GM04504 (cell line): ENCODE data around the gene DEDD2.
"Not testable (repeated sequence)": the region's sequence is repeated elsewhere in the genome, so short reads cannot be mapped to it uniquely, and the experiment has no call there.

Source experiments
- DNase-seq: peaks from one replicate; pipeline ENCODE4 v3.0.0-alpha.2; 2012; ENCODE audit warnings: low read depth

DEDD2 gene, protein sequence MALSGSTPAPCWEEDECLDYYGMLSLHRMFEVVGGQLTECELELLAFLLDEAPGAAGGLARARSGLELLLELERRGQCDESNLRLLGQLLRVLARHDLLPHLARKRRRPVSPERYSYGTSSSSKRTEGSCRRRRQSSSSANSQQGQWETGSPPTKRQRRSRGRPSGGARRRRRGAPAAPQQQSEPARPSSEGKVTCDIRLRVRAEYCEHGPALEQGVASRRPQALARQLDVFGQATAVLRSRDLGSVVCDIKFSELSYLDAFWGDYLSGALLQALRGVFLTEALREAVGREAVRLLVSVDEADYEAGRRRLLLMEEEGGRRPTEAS

DNA sequence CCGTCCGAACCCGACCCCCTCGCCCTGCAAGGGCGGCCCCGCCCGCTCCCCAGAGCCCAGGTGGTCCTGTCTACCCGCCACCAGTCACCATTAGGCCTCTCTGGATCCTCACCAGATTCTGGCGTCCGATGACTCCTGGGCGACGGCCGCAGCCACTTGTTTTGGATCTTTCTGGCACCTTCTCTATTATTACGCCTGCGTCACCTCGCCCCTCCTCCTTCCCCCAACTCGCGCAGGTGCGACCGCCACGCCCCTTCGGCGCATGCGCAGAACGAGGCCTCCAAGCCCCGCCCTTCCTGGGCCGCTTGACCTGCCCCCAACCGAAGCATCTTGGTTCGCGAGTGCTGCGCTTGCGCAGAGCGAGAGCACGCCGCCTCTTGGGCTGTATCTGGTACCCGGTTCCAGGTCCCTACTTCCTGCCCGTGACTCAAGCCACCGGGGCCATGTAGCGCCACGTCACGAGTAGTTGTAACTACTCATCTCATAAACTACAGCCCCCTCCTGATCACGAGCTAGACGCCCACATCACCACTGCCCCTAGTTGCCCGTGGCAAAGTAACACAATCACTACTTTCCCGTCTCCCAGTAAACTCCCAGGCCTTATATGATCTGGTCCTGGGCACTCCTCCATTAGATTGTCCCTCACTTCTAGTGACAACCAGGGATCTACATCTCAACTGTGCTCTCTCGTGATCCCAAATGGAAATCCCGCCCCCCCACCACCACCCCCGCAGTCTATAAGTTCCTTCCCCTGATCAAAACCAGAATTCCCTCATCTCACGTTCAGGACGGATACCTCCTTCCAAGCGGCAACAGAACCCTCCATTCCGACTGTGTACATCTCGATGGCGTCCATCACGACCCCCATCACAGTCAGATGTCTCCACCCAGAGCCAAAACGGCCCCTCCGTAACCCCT is at the start of gene DEDD2:
DEDD2 (minus strand) TSS at position 158 of the 918 bp plus-strand sequence. CDS start 670 bp downstream, outside the sequence.
- DNase-seq, result peak; percentile 96

DNA sequence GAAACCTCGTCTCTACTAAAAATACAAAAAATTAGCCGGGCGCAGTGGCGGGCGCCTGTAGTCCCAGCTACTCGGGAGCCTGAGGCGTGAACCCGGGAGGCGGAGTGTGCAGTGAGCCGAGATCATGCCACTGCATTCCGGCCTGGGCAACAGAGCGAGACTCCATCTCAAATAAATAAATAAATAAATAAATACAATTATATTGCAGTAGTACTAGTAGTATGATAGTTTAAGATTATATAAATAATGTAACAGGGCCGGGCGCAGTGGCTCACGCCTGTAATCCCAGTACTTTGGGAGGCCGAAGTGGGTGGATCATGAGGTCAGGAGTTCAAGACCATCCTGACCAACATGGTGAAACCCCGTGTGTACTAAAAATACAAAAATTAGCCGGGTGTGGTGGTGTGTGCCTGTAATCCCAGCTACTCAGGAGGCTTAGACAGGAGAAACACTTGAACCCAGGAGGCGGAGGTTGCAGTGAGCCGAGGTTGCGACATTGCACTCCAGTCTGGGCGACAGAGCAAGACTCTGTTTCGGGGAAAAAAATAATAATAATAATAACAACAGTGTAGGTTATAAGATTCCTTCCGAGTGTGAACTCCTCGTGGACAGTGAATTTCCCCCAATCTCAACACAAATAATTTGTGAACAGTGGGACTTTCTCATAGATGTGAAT is 49.6 kb upstream of the DEDD2 start:
- not testable (repeated sequence) for DNase-seq

DNA sequence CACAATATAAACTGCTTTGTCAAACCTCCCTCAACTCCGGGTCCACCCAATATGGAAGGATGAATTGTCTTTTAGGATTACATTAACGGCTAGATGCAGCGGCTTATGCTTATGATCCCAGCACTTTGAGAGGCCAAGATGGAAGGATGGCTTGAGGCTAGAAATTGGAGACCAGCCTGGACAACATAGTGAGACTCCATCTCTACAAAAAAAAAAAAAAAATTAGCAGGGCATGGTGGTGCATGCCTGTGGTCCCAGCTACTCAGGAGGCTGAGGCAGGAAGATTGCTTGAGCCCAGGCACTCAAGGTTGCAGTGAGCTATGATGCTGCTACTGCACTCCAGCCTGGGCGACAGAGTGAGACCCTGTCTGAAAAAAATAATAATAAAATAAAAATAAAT is 48.6 kb upstream of the DEDD2 start:
- not testable (repeated sequence) for DNase-seq

DNA sequence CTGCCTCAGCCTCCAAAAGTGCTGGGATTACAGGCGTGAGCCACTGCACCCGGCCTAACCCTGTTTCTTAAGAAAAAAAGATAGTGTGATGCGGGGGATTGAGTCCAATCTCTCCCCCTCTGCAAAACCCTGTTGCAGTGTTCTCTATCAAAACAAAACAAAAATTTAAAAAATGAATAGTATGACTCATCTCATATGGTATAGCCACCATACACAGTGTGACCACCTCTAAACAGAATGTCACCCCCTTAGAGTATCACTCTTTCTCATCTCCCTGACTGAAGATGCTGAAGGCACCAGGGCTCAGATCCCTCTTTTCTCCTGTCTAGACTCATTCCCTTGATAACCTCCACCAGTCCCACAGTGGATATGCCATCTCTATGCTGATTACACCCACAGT is 44.3 kb upstream of the DEDD2 start:
- no peak for DNase-seq

DNA sequence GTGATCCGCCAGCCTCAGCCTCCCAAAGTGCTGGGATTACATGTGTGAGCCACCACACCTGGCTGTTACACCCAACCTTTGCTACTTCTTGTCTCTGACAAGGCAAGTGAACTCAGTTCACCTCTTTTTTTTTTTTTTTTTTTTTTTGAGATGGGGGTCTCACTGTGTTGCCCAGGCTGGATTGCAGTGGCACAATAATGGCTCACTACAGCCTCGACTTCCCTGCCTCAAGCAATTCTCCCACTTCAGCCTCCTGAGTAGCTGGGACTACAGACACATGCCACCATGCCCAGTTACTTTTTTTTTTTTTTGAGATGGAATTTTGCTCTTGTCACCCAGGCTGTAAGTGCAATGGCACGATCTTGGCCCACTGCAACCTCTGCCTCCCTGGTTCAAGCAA is 40.4 kb upstream of the DEDD2 start:
- DNase-seq, result not testable (repeated sequence)

DNA sequence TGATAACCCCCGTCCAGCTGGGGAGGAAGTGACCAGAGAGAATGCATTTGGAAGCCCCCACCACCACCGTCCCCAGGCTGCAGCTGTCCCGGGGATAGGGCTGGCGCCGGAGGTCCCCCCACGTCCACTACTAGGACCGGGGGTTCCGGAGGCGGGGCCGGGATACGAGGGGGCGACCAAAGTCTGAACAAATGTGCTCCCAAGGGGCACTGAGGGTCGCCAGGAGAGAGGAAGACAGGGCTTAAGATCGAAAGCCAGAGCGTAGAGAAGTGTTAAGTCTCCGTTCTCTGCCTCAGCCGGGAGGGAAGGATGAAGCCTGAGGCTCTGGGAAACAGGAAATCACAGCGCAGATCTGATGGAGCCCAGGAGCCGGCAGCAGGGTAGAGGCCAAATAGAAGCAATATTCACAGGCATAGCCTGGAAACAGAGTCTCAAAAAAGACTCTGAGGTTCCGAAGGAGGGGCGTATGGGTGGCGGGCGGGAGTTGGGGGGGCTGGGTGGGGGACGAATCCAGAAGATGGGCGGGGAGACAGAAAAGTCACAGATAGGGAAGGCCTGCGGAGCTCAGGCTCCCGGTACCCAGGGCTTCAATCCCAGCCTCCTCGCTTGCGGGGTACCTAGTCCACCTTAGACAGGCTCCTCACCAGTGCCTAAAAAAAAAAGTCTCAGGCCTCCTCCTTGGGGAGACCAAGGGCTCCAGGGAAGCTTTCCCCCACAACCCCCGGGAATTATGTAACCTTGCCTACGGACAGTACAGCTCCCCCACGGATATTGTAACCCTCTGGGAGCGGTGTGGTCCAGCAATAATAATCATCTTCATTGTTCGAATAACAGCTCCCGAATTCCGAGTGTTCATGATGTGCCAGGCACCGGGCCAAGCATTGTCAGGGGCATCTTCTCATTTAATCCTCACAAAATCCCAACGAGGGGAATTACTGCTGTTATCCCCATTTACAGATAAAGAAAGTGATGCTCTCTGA is 38.6 kb upstream of the DEDD2 start:
- DNase-seq, result no peak

DNA sequence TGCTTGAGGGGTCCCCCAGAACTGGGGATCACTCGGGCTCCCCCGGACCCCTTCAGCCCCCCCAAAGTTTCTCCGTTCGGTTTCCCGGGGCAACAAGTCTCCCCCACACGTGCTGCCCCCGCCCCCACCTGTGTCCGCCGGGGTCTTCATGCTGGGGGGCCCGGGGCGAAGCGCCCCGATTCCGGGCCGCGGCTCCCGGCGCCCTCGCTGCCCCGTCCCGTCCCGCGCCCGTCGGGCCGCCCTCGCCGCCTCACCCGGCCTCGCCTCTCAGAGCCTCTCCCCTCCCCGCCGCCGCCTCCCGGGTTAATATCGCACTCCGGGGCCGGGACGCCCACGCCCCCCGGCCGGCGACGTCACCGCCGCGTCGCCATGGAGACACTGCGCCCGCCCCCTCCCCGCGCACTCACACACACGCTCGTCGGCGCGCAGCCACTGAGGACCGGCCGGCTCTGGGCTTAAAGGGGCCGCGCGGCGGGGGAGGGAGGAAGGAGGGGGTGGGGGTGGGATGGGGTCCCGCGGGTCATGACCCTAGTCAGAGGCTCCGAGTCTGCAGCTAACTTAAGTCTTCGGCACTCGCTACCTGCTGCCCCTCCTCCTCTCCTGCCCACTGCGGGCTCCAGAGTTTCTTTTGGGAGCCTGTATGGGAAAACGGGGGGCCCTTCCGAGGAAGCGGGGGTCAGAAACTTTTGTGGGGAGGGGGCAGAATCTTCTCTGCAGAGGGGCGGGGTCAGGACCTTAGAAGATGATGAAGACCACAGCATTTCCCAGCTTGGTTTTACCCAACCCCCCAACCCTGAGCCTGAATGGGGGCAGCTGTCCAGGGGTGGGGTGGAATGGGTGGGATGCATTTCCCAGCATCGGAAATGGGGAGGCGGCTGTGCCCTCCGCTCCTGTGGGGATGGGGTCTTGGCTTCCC is 37.6 kb upstream of the DEDD2 start, which contains the start of gene ERF:
ERF (minus strand) TSS at position 279 of the 916 bp plus-strand sequence; CDS start at position 150, 129 bp downstream.
- peak; percentile 78 for DNase-seq

DNA sequence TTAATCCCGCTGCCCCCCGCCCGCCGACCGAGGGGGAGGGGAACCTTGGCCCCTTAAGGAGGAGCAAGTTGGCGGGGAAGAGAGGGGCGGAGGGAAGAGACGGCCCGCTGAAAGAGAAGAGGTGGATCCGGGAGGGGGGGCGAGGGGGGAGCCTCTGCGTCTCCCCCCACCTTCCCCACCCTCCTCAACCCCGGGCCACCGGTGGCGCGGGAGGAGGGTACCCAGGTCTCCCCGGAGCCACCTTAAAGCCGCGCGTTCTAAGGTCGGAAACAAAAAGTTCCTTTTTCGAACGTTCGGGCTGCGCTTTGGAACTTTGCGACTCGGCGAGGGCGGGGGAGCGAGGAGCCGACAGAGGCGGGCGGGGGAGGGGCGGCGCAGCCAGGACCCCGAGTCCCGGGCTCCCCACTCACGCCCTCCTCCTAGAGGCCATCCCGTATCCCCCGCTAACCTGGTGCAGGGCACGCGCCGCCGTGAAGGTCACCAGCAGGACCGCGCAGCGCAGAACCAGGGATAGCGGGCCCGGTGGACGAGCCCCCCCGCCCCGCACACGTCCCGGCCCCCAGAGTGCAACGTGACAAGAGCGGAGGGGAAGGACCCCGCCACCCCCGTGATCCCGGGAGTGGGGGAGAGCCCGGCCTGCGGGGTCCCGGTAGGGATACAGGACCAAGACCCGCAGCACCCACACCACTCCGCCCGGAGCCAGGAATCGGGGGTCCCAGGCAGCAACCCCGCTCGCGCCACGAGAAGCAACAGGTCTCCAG is 36.8 kb upstream of the DEDD2 start:
- DNase-seq, result no peak

DNA sequence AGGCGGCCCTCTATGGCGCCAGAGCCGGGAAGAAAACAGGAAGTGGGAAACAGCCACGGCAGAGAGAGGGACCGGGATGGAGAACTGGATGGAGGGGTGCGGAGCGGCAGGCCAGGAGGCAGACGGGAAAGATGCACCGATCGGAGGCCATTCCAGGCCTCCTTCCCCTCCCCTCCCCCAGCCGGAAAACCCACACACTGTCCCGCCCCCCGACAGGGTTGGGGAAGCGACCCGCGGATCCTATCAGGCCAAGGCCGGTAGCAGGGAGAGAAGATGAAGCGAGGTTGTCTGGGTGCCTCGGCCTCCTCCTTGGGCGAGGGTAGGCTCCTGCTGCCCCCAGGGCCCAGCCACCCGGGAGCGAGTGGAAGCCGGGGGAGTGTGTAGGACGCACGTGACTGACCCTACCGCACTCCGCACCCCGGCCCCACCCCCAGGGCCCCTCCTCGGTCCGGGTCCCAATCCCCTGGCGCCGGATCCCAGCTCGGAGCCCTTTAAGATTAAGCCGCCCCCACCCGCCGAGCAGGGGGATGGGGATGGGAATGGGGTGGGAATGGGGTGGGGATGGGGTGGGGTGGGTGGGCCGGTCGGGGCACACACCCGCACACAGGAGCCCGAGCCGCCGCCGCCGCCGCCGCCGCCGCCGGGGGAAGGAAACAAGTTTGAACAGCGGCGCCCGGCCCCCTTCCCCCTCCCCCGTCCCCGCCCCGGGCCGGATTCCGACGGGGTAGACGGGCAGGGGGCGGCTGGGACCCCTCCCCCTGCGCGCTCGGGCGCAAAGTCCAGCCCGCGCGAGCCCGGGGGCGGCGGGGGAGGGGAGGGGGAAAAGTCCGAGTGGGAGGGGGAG is 36.0 kb upstream of the DEDD2 start:
- no peak for DNase-seq

DNA sequence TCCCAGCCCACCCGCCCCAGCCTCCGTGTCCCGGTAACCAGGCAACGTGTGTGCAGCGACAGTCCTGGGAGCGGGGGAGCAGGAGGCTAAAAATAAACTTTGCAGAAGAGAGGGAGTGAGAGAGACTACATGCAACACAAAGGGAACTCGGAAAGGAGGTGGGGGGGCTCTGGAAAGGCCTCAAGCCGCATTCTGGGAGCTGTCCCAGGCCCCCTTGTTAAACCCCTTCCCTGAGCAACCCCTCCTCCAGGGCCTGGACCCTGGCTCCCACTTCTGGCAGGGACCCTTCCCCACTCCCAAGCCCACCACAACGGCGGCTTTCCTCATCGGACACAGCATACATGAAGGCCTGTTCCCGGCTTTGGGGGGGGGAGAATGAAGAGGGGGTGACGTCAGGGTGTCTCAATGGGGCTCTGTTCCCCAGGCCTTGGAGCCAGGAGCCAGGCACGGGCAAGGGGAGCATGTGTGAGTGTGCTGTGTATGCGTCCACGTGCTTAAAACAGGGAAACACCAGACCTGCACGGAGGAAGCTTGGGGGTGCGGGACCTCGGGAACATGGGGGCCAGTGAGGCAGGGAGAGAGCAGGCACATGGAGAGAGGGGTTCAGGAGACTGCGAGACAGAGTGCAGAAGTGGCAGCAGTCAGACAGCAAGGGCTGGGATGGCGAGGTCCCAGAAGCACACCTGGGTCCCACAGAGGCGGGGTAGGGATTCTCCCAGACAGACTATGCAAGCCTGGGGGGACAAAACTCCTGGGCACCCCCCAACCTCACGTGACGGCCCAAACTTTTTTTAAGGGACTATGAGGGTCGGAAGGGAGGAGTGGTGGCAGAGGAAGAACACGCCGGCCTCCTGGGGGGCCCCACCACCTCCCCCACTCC is 35.1 kb upstream of the DEDD2 start:
- no peak for DNase-seq

DNA sequence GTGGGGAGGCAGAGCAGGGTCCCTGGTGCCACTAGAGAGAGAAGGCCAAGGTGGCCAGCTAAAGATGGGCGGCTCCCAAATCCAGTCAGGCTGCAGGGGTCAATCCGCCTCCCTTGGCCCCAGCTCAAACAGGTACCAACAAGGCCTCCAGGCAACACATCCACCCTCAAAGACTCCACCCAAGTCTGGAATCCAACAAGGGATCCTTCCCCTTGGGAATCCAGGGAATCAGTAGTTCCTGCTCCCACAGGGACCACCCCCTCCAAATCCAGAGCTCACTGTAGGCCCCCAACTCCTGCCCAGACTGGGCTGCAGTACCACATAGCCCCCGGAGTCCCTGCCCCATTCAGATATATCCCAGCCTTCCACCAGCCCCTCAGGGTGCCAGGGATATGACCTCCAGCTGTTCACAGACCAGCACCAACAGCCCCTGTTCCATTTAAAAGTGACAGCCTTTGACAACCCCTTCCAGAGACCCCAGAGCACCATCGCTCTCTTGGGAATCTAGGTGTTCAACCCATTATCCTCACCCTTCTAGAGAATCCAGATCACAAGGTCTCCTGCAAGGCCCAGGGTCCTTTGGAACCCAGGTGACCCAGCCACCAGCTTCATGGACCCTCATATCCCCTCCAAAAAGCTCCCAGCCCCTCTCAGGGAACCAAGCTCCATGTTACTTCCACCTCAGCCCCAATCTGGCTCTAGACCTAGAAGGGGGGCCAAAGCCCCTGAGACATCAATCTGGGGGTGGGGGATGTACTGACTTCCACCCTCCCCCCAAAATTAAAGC is 34.3 kb upstream of the DEDD2 start:
- DNase-seq, result no peak

DNA sequence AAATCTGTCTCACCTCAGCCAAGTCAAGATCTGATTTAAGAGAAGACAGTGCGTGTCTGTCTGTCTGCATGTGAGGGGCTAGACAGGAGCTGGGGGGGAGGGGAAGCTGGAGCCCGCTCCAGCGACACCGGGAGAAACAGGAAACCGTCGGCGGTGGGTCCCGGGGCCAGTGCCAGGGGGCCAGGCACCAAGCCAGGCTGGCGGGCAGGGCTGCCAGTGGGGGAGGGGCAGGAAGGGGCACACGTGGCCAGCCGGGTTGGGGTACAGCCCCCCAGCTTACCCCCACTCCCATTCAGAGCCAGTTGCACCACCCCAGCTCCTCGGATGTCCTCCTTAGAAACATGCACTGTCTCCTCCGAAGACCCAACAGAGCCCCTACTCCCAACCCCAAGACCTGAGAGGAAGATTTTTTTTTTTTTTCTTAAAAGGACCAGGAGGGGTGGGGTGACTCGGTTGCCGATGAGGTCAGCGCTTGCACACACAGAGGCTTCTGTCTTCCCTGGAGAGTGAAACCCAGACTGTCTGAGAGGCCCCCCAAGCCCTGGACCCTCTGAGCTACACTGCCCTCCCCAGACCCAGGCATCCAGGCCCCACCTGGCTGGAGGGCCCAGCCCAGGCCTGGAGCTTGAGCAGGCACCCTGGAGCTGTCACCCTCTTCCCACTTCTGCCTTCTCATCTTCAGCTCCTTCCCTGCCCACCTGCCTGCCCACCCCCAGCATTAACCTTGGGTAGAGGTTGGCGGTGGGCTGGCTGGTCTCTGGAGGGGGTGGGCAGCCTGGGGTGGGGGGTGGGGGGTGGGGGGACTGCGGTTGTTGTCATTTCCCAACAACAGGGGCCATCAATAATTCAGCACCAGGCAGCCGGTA is 33.4 kb upstream of the DEDD2 start:
- DNase-seq, result no peak

DNA sequence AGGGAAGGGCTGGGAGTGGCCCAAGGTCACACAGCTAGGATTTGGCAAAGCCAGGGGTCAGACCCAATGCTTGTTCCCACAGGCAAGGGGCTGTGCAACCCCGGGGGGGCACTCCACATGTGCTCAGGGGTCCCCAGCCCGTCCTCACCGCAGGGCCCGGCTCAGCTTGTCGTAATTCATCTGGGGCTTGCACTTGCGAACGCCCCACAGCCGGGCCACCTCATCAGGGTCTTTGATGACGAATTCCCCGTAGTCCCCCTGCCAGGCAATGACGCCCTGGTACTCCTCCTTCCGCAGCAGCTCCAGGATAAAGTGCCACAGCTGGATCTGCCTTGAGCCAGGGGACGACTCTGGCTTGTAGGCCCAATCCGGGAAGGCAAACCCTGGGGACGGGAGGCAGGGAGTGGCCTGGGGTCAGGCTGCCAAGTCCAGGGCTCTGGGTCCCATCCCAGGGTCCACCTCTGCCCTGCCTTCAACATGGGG is 32.7 kb upstream of the DEDD2 start:
- DNase-seq, result no peak

DNA sequence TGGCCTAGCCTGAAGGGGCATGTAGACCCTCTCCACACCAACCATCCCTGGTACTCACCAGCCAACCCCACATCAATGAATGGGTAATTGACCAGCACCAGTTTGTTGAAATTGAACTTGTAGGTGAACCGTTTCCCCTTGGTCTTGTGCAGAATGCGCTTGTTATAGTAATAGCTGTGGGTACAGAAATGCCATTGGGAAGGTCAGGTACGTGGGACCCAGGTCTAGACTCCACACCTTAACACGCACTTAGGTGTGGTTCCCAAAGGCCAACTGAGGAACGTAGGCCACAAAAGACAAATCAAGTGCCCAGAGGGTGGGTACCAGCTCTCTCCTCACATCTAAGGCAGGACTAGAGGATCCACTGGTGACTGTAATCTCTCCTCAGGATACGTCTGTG is 32.3 kb upstream of the DEDD2 start:
- DNase-seq, result no peak

DNA sequence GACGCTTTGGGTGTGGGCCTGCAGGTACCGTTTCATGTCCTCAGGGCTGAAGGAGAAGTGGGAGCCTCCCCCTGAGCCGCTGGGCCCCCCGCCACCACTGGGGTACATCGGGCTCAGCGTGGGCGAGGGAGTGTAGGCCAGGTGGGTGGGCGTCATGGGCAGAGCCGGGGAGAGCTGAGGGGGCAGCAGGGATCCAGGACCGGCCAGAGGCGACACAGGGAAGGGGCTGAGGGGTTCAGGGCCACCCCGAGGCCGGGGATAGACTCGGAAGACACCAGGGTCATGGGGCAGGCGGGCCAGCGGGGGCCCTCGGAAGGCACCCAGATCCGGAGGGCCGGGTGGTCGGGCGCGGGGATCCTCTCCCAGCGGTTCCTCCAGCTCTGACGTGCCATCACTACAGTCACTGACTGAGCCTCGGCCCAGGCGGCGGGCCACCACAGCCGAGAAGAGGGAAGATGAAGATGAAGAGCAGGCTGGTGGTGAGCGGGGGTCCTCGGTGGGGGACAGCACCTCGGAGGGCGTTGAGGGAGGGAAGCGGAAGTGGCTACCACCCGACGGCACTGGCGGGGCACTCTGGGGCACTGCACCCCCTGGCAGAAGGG is 31.8 kb upstream of the DEDD2 start:
- DNase-seq, result no peak
